ENCODE results near the gene RBM4B.

DNA sequence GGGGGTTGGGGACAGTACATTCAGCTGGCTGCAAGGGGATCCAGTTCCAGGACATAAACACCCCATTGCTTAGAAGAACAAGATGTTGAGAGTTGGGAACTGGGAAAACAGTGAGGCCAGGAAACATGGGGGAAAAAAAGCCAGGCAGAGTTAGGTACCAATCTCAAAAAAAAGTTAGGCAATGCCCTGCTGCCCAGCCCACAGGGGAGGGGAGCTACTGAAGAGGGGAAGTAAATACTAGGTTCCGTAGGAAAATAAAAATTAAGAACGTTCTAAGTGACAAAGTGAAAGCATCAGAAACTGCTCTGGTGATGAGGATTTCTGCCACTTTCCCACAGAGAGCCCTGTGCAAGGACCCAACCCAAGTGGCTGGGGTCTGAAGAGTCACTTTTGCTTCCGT, 39.3 kb upstream of the RBM4B start:
- TF ChIP-seq, protein P1, sequence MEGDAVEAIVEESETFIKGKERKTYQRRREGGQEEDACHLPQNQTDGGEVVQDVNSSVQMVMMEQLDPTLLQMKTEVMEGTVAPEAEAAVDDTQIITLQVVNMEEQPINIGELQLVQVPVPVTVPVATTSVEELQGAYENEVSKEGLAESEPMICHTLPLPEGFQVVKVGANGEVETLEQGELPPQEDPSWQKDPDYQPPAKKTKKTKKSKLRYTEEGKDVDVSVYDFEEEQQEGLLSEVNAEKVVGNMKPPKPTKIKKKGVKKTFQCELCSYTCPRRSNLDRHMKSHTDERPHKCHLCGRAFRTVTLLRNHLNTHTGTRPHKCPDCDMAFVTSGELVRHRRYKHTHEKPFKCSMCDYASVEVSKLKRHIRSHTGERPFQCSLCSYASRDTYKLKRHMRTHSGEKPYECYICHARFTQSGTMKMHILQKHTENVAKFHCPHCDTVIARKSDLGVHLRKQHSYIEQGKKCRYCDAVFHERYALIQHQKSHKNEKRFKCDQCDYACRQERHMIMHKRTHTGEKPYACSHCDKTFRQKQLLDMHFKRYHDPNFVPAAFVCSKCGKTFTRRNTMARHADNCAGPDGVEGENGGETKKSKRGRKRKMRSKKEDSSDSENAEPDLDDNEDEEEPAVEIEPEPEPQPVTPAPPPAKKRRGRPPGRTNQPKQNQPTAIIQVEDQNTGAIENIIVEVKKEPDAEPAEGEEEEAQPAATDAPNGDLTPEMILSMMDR (IDR thresholded peaks at IDR 0.05), result no peak
- no peak for TF ChIP-seq POLR2A (IDR thresholded peaks at IDR 0.05)

Measured in testis (tissue), 2 donors.